Suprapubic skin (tissue), 3 donors: ENCODE data around the gene LCE1B.

Source experiments
- CTCF ChIP-seq, 2 donors: fragments of 200-600 bp in 1 of 2; fragments of 450-650 bp in 1 of 2; sonication (generic) in 1 of 2; IDR thresholded peaks; one replicate each; pipeline ENCODE4 v1.5.1; 2016 to 2019; ENCODE audit warnings: antibody characterized with exemption in 2 of 2, mild to moderate bottlenecking in 1 of 2, moderate library complexity in 1 of 2
- POLR2A ChIP-seq, 2 donors: fragments of 450-650 bp; IDR thresholded peaks; one replicate each; pipeline ENCODE4 v1.6.1; 2017; ENCODE audit warnings: antibody characterized with exemption in 2 of 2, mild to moderate bottlenecking in 2 of 2, moderate library complexity in 2 of 2

- TF ChIP-seq CTCF (IDR thresholded peaks at IDR 0.05) = no peak
- TF ChIP-seq POLR2A (IDR thresholded peaks at IDR 0.05) = no peak
Observed at GRCh38 chr1:152861374-152861773, 49.6 kb downstream of the LCE1B start.
